Hair follicular keratinocyte (primary cell): Measurements from ENCODE around the gene MMADHC. TPM values are rescaled to one million over a fixed set of nuclear protein-coding genes. Genes with fewer than 3 reads are reported as not detected.

Source experiments
- total RNA-seq: library from RNA; depleted of rRNA; stranded (reverse); fragments of >200 nt; gene quantifications from 2 replicates; pipeline ENCODE4 v1.2.3, GENCODE V29; 2015

MMADHC gene
- total RNA-seq: 163 and 175 TPM in 2 replicates

DNA sequence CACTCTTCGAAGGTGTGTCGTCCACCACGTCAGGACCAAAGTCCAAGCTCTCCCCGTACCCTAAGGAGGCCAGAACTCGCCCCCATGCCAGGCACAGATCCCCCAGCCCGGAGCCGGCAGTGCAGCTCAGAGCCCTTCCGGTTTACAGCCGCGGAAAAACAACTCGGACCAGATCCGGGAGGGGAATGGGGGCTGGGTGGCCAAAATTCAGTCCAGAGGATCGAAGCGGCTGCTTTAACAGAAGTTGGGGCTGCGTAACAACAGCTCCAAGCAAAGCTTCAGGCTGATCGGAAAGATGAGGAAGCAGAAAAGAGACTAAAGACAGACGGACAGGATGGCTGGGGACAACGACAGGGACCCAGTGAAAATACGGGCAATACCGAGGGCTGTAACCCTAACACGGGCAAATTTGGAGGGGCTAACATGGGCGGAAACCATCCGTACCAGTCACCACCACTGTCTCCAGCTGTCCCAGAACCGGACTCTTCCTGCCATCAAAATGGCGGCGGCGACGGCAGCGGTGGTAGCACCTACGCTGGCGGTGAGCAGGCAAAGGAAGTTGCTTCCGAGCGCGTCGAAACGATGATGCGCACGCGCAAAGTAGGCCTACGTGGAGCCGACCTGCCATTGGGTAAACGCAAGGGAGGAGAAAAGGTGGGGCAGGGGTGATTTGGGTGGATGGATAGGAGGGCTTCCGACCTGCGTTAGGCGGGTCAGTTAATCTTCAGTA lies at the start of gene MMADHC:
Gene MMADHC (minus strand): TSS at position 556 of the 730 bp plus-strand sequence. CDS start 678 bp downstream, outside the sequence.

